GM18868 (cell line): Measurements from ENCODE around the gene ZNF341.
"Not testable (repeated sequence)": the region's sequence is repeated elsewhere in the genome, so short reads cannot be mapped to it uniquely, and the experiment has no call there.

Experiments
- ATAC-seq: cut with Tn5 transposase; IDR thresholded peaks from one replicate; pipeline ENCODE4 v1.9.1; 2021; ENCODE audit warnings: mild to moderate bottlenecking, moderate library complexity; ENCODE audit not compliant: unreplicated experiment

ZNF341 gene

DNA sequence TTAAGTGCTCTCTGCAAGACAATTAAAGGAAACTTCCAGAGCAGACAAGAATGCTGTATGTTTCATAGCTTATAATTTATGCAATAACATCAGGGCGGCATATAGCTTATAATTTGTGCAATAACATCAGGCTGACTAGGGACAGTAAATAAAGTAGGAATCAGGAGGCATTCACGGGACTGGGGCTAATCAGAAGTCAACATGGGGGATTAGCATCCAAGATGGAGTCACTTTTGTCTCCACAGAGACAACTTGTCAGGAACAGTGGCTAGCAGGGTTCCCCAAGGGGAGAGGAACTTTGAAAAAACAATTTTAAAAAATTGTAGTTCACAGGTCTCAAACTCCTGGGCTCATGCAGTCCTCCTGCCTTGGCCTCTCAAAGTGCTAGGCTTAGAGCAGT lies 3.3 kb upstream of the ZNF341 start:
- ATAC-seq = no peak

- no peak for ATAC-seq
These were observed 2.7 kb upstream of the ZNF341 start for GRCh38 chr20:33729101-33729500.

GRCh38 chr20:33730946-33731692 lies 677 bp upstream of the ZNF341 start:
- ATAC-seq = no peak

- peak; percentile 57 for ATAC-seq
These were observed 572 bp downstream of the ZNF341 start for GRCh38 chr20:33732166-33732970.

DNA sequence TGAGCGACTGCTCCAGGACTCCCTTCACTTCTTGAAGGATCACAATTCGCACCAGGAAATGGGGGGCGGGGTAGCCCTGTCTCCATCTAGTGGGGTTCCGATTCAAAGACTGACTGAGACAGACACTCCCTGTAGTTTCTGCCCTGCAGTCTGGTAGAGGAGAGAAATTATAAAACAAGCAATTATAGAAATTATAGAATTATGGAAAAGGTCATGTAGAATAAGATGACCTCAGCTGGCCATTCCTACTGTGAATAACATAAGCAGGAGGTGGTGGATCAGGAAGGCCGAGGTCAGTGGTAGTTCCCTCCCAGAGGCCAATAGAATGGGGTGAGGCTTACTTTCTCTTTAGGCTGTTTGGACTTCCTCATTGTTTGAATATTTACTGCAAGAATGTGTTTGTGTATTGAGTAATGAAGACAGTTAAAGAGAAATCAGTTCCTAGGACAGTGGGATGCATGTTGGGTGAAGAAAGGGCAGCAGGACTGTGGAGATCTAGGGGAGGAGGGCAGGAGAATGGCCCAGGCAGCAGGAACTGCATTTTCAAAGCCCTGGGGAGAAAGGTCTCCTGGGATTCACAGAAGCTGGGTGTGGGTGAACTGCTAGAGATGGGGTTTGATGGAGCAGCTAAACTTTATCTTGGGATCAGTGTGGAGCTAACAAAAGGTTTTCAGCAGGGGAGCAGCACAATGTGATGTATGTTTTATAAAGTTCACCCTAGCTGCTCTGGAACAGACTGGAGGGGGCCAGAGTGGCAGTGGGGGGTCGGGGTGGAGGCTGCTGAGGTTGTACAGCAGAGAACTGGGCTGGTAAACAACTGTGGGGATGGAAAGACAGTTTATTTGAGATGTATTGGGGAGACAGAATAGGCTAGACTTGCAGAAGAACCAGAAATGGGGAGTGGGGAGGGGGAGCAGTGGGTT lies 2.1 kb downstream of the ZNF341 start:
- no peak for ATAC-seq

DNA sequence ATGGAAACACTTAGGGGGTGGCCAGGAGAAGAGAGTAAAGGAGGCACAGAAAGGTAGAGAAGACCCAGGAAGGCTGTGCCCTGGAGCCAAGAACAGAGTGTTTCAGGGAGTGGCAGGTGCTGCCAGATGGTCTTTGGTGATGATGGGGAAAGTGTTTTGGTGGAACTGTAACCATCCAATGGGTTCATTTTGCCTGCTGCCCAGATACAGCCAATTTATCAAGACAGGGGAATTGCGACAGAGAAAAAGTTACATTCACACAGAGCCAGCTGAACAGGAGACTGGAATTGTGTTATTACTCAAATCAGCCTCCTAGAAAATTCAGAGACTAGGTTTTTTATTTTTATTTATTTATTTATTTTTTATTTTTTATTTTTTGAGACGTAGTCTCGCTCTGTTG lies 5.2 kb downstream of the ZNF341 start:
- ATAC-seq = no peak

GRCh38 chr20:33739493-33739892 lies 7.7 kb downstream of the ZNF341 start:
- no peak for ATAC-seq

DNA sequence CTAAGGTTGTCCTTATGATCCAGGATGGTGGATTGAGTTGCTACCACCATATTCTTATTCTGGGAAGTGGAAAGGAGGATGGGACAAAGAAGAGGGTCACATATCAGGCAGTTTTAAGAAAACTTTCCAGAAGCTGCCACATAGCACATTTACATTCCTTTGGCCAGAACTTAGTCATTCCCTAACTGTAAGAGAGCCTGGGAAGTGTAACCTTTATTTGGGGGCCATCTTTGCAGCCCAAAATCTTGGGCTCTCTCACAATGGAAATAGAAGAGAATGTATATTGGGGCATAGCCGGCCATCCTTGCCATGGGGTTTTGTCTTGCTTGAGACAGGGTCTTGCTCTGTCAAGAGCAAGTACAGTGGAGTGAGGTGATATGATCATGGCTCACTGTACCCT lies 8.4 kb downstream of the ZNF341 start:
- no peak for ATAC-seq

DNA sequence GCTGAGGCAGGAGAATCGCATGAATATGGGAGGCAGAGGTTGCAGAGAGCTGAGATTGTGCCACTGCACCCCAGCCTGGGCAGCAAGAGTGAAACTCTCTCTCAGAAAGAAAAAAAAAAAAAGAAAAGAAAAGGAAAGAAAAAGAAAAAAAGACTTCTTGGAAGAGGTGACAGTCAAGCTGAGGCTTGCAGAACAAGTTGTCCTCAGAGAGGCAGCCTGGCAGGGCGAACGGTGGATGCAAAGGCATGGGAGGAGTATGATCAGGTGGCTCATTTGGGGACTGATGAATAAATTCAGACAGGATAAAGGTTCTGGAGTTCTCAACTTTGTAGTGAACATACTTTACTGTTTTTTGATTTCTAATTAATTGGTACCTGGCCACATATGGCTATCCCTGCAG lies 12.4 kb downstream of the ZNF341 start:
- no peak for ATAC-seq

- ATAC-seq = no peak
These were observed 13.1 kb downstream of the ZNF341 start for GRCh38 chr20:33744773-33745385.

DNA sequence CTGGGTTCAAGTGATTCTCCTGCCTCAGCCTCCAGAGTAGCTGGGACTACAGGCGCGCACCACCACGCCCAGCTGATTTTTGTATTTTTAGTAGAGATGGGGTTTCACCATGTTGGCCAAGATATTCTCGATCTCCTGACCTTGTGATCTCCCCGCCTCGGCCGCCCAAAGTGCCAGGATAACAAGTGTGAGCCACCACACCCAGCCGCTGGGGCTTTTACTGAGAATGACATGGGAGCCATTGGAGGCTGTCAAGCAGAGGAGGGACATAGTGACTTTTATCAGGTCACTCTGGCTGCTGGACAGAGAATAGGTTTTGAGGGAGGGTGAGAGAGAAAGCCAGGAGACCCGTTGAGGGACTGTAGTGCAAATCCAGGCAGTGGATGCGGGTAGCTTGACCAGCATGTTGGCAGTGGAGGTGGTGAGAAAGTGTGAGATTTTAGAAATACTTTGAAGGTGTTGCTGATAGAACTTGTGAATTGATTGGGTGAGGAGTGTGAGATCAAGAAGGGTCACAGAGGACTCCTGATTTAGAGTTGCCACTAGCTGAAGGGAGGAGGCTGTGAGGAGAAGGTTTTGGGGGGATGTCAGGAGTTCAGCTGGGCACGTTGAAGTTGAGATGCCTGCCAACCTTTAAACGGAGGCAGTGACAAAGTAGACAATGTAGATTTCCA lies 14.7 kb downstream of the ZNF341 start:
- no peak for ATAC-seq

DNA sequence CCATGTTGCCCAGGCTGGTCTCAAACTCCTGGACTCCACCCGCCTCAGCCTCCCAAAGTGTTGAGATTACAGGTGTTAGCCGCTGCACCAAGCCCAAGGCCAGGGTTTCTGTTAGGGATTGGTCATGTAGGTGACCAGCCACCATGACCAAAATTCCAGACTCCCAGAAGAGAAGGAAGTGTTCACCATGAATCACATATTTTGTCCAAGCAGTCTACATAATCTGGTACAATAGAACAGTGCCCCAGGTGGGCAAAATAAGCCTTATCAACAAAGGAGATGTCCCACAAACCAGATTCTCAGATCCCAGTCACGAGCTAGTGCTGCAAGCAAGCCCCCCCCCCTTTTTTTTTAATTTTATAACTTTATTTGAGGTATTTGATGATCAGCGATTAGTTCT lies 20.0 kb downstream of the ZNF341 start:
- no peak for ATAC-seq

DNA sequence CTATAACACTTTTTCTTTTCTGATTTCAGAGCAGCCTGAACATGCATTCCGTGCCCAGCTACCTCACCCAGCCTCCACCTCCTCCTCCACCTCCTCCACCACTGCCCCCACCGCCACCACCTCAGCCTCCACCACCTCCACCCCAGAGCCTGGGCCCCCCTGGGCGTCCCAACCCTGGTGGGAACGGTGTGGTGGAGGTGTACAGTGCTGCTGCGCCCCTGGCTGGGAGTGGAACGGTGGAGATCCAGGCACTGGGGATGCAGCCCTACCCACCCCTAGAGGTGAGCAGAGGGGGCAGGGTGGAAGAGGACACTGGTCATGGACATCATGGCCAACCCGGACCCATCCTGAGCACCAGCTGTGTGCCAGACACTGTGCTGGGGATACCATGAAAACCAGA lies 21.3 kb downstream of the ZNF341 start:
- no peak for ATAC-seq

DNA sequence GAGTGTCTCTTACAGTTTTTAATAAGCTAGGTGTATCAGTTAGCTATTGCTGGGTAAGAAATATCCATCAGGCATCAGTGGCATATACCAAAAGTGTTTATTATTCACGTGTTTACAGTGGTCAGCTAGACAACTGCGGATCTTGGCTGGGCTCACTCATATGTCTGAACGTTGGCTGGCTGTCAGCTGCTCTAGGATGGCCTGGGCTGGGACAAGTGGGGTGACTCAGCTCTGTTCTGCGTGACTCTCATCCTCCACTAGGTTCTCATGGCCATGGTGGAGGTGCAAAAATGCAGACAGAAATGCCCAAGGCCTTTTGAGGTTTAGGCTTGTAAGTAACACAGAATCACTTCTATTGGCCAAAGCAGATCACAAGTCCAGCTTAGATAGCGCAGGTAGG lies 22.0 kb downstream of the ZNF341 start:
- no peak for ATAC-seq

DNA sequence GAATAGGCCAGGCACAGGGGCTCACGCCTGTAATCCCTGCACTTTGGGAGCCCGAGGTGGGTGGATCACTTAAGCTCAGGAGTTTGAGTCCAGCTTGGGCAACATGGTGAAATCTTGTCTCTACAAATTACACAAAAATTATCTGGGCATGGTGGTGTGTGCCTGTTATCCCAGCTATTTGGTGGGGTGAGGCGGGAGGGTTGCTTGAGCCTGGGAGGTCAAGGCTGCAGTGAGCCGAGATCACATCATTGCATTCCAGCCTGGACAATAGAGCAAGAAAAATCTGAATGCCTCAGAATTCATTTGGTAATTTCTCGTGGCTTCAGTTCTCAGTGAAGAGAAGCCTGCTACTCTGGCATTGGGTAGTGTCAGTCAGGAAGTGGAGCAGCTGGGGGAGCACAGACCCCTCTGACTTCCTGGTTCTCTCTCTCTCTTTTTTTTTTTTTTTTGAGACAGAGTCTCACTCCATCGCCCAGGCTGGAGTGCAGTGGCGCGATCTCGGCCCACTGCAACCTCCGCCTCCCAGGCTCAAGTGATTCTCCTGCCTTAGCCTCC lies 24.2 kb downstream of the ZNF341 start:
- not testable (repeated sequence) for ATAC-seq

DNA sequence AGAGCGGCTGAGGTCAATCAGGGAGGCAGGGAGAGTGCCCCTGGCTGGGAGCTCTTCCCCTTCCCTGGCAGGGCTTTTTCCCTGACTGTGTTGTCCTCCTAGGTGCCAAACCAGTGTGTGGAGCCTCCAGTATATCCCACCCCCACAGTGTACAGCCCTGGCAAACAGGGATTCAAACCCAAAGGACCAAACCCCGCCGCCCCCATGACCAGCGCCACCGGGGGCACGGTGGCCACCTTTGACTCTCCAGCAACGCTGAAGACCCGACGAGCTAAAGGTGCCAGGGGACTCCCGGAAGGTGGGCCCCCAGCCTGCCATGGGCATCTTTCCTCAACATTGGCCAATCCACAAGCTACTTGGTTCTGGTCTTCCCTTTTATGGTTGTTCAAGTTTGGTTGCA lies 25.2 kb downstream of the ZNF341 start:
- no peak for ATAC-seq

DNA sequence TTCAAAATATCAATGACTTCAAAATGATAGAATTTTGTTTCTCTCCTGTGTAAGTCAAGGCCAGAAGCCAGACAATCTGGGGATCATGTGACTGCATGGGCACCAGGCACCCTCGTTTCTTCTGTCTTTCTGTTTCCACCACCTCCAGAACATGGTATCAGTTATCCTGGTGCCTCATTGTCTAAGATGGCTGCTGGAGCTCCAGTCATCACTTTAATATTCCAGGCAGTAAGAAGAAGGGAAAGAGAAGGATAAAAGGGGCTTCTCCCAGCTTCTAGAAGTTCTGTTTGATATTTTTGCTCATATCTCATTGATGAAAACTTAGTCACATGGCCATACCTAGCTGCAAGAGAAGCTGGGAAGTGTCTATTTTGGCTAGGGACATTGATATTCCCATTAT lies 25.7 kb downstream of the ZNF341 start:
- no peak for ATAC-seq

DNA sequence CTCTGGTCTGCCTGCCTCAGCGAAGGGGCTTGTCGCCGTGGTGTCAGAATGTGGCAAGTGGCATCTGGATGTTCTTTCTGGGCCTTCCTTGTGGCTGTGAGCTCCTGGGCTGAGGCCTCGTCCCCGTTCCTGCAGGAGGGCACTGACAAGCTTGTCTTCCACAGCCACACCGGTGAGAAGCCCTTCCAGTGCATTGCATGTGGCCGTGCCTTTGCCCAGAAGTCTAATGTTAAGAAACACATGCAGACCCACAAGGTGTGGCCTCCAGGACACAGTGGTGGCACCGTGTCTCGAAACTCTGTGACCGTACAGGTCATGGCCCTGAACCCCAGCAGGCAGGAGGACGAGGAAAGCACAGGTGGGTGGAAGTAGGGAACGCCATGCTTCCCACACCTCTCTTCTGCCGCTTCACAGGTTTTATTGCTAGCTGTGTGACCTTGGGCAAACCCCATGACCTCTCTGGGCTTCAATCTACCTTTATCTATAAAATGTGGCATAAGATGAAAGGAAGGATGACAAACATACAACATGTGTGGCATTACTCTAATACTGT lies 30.0 kb downstream of the ZNF341 start:
- ATAC-seq = no peak

- ATAC-seq = no peak
These were observed 33.3 kb downstream of the ZNF341 start for GRCh38 chr20:33765099-33765498.

- ATAC-seq = no peak
These were observed 33.8 kb downstream of the ZNF341 start for GRCh38 chr20:33765592-33765991.
